Activated T-helper 17 cell treated with anti-CD3 and anti-CD28 coated beads, Interleukin-2, amount 50 U/mL, for 72 hours (primary cell): ENCODE data around the gene NUDT3. TPM values are rescaled to one million over a fixed set of nuclear protein-coding genes. Genes with fewer than 3 reads are reported as not detected.

Source experiments
- ATAC-seq: fragments of 150-1000 bp; cut with Tn5 transposase; replicated peaks from 2 replicates; pipeline ENCODE4 v1.10.0; 2021; ENCODE audit warnings: mild to moderate bottlenecking, moderate library complexity
- H3K27ac Mint-ChIP-seq: one replicate; pipeline ENCODE4 v1.8.0; 2022; ENCODE audit warnings: mixed read lengths
- H3K27me3 Mint-ChIP-seq: one replicate; pipeline ENCODE4 v1.8.0; 2022; ENCODE audit warnings: mixed read lengths
- H3K36me3 Mint-ChIP-seq: one replicate; pipeline ENCODE4 v1.8.0; 2022; ENCODE audit warnings: low read depth, mild to moderate bottlenecking, mixed read lengths
- H3K4me1 Mint-ChIP-seq: one replicate; pipeline ENCODE4 v1.8.0; 2022; ENCODE audit warnings: mixed read lengths
- H3K4me3 Mint-ChIP-seq: one replicate; pipeline ENCODE4 v1.8.0; 2022; ENCODE audit warnings: mild to moderate bottlenecking, mixed read lengths
- H3K9me3 Mint-ChIP-seq: one replicate; pipeline ENCODE4 v1.8.0; 2022; ENCODE audit warnings: mixed read lengths
- total RNA-seq, 2 donors: library from RNA; stranded (reverse); gene quantifications; one replicate each; pipeline ENCODE4 v1.2.3, GENCODE V29; 2022

NUDT3 gene
- total RNA-seq, 2 donors from 2014 or later = 7.9 to 12.8 TPM

GRCh38 chr6:34230653-34231371 is 161.7 kb downstream of the NUDT3 start:
- no peak overlapping the region for H3K27ac Mint-ChIP-seq
- H3K36me3 Mint-ChIP-seq = no peaks in the 10 kb centered on the region
- no peak overlapping the region for H3K4me3 Mint-ChIP-seq
- ATAC-seq = no peak
- no peaks in the 10 kb centered on the region for H3K27me3 Mint-ChIP-seq
- peaks cover 6% of the 10 kb centered on the region for H3K4me1 Mint-ChIP-seq
- no peaks in the 10 kb centered on the region for H3K9me3 Mint-ChIP-seq

- no peak for ATAC-seq
- H3K27ac Mint-ChIP-seq = no peak overlapping the region
- no peaks in the 10 kb centered on the region for H3K9me3 Mint-ChIP-seq
- peaks cover 6% of the 10 kb centered on the region for H3K4me1 Mint-ChIP-seq
- H3K36me3 Mint-ChIP-seq = no peaks in the 10 kb centered on the region
- no peak overlapping the region for H3K4me3 Mint-ChIP-seq
- H3K27me3 Mint-ChIP-seq = no peaks in the 10 kb centered on the region
Measured at GRCh38 chr6:34229877-34230276, 162.6 kb downstream of the NUDT3 start.

Other genes starting within 250 kb of the NUDT3 start
- gene GRM4, start 246.6 kb downstream of the NUDT3 start, total RNA-seq = not detected
- gene HMGA1, start 155.8 kb downstream of the NUDT3 start, total RNA-seq = 100 to 1,000 TPM; 203 to 389 TPM
- gene SMIM29, start 143.7 kb downstream of the NUDT3 start, total RNA-seq = 10 to 100 TPM; 10.9 to 17.3 TPM
- gene RPS10, start 33.4 kb upstream of the NUDT3 start, total RNA-seq = 1,000 to 10,000 TPM; 2,080 to 2,467 TPM
- under 1 TPM in 1 of 2 donors, not detected in 1; 0.09 TPM for gene PACSIN1, start 73.4 kb upstream of the NUDT3 start, total RNA-seq
- gene SPDEF, start 163.7 kb upstream of the NUDT3 start, total RNA-seq = under 1 TPM in 1 of 2 donors, not detected in 1; 0.26 TPM